PC-9 (cell line): ENCODE measurements around the gene MTCL3.

Experiments
- EZH2 ChIP-seq: fragments of 200-600 bp; sonication (generic); IDR thresholded peaks from 2 replicates; pipeline ENCODE4 v1.8.0; 2017; ENCODE audit warnings: antibody characterized with exemption, low read depth
- TF ChIP-seq, protein P1 (sequence below): fragments of 200-600 bp; sonication (generic); conservative IDR thresholded peaks from 2 replicates; pipeline ENCODE4 v1.6.1; 2017; ENCODE audit warnings: mixed run types, antibody characterized with exemption, mild to moderate bottlenecking, moderate library complexity

DNA sequence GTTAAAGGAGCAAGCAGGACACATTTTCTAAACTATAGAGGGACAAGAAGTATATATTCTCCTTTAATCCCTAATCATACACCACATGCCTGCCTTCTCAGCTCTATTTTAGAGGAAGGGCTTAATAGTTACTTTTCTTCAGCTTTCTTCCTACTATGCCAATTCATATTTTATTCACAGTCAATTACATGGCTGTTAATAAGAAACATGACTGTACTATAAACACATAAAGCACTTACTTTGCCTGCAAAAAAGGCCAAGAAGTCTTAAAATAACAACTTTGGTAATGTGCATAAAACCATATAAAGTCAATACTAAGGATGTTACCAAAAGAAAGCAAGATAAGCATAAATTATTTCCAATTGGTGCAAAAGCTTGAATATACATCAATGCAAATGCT lies 66.3 kb downstream of the MTCL3 start:
- TF ChIP-seq, protein P1, sequence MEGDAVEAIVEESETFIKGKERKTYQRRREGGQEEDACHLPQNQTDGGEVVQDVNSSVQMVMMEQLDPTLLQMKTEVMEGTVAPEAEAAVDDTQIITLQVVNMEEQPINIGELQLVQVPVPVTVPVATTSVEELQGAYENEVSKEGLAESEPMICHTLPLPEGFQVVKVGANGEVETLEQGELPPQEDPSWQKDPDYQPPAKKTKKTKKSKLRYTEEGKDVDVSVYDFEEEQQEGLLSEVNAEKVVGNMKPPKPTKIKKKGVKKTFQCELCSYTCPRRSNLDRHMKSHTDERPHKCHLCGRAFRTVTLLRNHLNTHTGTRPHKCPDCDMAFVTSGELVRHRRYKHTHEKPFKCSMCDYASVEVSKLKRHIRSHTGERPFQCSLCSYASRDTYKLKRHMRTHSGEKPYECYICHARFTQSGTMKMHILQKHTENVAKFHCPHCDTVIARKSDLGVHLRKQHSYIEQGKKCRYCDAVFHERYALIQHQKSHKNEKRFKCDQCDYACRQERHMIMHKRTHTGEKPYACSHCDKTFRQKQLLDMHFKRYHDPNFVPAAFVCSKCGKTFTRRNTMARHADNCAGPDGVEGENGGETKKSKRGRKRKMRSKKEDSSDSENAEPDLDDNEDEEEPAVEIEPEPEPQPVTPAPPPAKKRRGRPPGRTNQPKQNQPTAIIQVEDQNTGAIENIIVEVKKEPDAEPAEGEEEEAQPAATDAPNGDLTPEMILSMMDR, result no peak
- no peak for TF ChIP-seq EZH2
